Raji (cell line): ENCODE measurements around the gene NME4.

Experiments
- POLR2A ChIP-seq: IDR thresholded peaks from 2 replicates; pipeline ENCODE4 v1.6.1; 2011; ENCODE audit warnings: low read depth, low read length, control low read depth; ENCODE audit not compliant: insufficient read depth

Gene NME4

DNA sequence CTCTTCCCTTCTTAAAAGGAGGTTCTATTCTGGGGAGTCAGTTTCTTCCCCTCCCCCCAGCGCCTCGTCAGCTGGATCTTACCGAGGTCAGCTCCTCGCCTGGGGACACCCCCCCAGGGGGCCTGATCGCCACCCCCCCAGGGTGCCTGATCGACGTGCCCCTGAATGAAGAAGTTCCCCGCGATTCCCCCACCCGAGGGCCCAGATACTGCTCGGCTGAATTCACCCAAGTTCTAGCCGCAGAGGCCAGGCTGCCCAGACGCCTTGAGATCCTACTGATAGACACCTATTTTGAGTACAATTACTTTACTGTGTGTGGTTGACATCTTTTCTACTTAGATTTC lies 29.9 kb downstream of the NME4 start:
- no peak for TF ChIP-seq POLR2A

DNA sequence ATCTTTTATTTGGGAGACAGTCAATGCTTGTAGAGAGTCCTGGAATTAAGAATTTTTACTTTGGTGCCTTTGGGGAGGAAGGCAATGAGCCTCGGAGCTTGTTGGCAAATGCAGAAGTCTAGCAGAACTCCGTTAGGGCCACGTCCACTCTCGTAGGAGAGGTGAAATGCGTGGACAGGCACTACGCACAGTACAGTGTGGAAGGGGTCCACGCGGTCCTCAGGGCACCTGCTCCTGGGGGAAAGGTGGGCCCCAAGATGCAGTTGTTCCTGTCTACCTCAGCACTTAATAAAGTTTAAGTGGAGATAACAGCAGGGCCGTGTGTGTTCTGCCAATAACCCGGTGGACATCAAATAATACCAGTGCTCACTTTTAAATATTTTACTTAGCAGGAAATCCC lies 30.3 kb downstream of the NME4 start:
- TF ChIP-seq POLR2A = no peak

DNA sequence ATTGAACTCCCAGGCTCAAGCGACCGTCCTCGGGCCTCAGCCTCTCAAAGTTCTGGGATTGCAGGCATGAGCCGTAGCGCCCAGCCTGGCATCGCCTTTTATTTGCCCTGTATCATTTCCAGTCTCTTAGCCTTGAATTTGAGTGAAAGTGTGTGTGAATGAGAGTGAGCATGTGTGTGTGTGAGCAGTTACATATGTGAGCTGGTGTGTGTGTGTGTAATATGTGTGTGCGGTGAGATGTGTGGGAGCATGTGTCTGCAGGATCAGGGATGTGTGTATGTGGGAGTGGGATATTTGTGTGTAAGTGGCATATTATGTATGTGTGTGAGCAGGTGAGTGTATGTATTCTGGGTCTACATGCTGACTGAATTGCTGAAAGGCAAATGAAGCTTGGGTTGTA lies 33.9 kb downstream of the NME4 start:
- no peak for TF ChIP-seq POLR2A

DNA sequence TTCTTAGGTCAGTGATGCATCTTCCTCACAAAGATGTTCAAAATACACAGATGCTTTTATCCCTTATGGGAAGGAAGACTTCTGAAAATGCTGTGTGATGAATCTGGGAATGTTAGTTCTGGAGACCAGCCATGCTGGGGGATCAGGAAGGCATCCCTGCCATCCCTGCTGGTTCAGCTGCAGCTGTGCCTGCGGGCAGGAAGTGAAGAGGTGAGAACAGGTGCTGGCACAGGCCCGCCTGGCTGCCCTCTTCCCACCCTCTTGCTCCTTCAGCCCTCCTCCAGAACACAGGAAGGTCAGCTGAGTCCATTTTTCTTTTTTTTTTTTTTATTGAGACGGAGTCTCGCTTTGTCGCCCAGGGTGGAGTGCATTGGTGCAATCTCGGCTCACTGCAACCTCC lies 43.6 kb downstream of the NME4 start:
- no peak for TF ChIP-seq POLR2A

DNA sequence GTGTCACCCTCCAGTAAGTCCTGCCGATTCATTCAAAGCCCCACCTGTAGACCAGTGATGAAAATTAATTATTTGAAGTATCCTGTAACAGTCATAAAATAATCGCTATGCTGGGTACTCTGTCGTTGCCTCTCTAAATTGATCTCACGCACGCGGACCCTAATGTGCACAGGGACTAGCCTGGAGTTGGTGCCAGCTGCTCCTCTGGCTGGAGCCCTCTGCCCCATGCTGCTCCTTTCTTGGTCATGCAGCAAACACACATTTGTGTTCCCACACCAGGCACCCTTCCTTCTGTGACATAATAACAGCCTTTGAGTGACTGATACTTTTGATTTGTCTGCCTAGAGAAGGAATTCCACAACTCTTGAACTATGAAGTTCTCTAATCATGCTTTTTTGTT lies 44.4 kb downstream of the NME4 start:
- TF ChIP-seq POLR2A = no peak

DNA sequence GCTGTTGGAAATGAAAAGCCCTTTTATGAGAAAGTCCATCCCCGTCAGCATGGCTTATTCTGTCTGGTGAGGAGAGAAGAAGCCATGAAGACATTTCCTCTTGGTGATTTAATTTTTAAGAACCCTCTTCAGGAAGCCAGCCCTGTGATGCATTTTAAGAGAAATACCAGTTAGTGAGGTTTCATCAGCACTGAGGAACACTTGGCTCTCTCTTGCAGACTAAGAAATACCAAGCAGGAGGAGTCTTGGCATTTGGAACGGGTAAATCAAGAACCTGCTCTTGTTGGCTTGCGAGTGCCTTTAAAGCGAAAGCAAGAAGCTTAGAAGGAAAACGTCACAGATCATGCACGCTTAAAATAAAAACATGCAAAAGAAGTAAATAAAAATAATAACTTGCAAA lies 46.0 kb downstream of the NME4 start:
- TF ChIP-seq POLR2A = no peak

DNA sequence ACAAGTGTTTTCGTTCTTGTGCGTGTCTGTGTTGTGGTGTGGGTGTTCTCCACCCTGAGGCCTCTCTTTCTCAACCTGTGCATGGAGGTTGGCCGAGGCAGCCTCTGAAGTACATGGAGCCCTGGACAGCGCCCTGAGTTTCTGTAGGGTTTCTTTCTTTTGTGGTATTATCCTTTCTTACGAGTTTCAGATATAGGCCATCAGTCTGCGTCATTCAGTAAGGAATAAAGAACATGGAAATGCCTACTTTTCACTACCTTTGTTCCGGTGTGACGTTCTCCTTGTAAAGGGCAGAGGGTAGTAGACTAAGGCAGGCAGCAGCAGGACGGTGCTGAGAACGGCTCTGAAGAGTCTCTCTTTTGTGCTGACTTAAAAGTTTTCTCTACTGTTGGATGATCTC lies 47.0 kb downstream of the NME4 start:
- TF ChIP-seq POLR2A = no peak

DNA sequence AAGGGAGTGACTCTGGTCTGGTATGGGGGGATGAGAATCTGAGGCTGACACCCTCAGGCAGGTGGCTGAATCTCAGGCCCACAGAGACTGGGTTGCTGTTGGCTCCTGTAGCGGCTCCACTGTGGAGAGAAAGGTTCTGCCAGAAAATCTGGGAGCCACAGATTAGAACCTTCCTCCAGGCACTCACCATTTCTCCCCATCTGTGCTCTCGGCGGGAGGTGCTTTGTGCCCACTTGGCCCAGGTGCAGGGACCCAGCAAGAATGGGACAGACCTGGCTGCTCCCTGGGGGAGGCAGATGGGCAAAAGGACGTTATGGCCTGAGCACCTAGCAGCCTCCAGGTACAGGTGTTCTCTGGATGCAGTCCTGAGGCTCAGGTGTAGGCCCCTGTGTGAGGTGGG lies 48.6 kb downstream of the NME4 start:
- TF ChIP-seq POLR2A = no peak
